Erythroblast (primary cell): ENCODE data around the gene G6PD.

Source experiments
- GATA1 ChIP-seq: IDR thresholded peaks from 2 replicates; pipeline ENCODE4 v1.6.1; 2011; ENCODE audit warnings: low read depth, mild to moderate bottlenecking, control low read depth, low read length, moderate library complexity
- POLR2A ChIP-seq: IDR thresholded peaks from 2 replicates; pipeline ENCODE4 v1.6.1; 2011; ENCODE audit warnings: mild to moderate bottlenecking, low read length

- TF ChIP-seq POLR2A (no peak), GATA1 (no peak)
These were observed 17.4 kb downstream of the G6PD start for GRCh38 chrX:154529206-154529612.
